Cortex of kidney (tissue), 1 donor: Measurements from ENCODE around the gene SYTL2.
"Not testable (repeated sequence)": the region's sequence is repeated elsewhere in the genome, so short reads cannot be mapped to it uniquely, and the experiment has no call there.

Experiments
- DNase-seq: peaks from one replicate; lab custom pipeline; 2025; lab: John Stamatoyannopoulos, UW

SYTL2 gene

GRCh38 chr11:85810871-85811611 lies at the start of gene SYTL2:
TSS of gene SYTL2 (minus strand) at chr11:85811141. CDS start at chr11:85757725, 53,416 bp downstream.
- DNase-seq, result peak; percentile 39

- not testable (repeated sequence) for DNase-seq
Observed at GRCh38 chr11:85859541-85859940, 48.6 kb upstream of the SYTL2 start.

GRCh38 chr11:85857098-85857497 lies 46.2 kb upstream of the SYTL2 start:
- DNase-seq, result no peak

GRCh38 chr11:85855341-85855656 lies 44.4 kb upstream of the SYTL2 start, which contains the start of gene CCDC83:
TSS of gene CCDC83 (plus strand) at chr11:85855383. CDS start at chr11:85865124, 9,741 bp downstream.
- no peak for DNase-seq

GRCh38 chr11:85854557-85855340 lies 43.8 kb upstream of the SYTL2 start:
- DNase-seq, result no peak

- DNase-seq, result no peak
Observed at GRCh38 chr11:85854212-85854556, 43.2 kb upstream of the SYTL2 start.

DNA sequence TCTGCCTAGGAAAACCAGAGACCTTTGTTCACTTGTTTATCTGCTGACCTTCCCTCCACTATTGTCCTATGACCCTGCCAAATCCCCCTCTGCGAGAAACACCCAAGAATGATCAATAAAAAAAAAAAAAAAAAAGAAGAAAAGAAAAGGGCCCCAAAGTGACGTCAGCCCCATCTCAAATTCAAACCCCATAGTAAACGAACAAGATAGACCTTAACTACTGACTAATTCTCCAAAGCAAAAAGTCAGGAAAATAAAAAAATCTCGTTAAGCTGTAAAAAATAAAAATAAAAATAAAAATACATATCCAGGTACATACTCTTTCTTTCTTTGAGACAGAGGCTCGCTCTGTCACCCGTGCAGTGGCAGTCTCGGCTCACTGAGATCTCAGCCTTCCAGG lies 42.6 kb upstream of the SYTL2 start:
- DNase-seq, result not testable (repeated sequence)

DNA sequence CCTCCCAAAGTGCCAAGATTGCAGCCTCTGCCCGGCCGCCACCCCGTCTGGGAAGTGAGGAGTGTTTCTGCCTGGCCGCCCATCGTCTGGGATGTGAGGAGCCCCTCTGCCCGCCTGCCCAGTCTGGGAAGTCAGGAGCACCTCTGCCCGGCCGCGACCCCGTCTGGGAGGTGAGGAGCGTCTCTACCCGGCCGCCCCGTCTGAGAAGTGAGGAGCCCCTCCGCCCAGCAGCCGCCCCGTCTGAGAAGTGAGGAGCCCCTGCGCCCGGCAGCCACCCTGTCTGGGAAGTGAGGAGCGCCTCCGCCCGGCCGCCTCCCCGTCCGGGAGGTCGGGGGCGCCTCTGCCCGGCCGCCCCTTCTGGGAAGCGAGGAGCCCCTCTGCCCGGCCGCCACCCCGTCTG lies 41.8 kb upstream of the SYTL2 start:
- DNase-seq, result not testable (repeated sequence)

GRCh38 chr11:85848556-85848955 lies 37.6 kb upstream of the SYTL2 start:
- DNase-seq, result no peak

DNA sequence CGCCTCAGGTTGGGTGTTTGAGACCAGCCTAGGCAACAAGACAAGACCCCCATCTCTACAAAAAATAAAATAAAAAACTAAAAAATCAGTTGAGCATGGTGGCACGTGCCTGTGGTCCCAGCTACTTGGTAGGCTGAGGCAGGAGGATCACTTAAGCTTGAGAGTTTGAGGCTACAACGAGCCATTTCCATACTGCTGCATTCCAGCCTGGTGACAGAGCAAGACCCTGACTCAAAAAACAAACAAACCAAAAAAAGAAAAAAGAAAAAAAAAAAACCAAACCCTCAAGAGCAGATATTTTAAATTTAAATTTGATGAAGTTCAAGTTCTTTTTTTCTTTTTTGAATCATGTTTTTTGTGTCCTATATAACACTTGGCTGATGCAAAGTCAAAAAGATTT lies 37.1 kb upstream of the SYTL2 start:
- DNase-seq, result no peak

GRCh38 chr11:85847436-85847835 lies 36.5 kb upstream of the SYTL2 start:
- DNase-seq, result no peak

DNA sequence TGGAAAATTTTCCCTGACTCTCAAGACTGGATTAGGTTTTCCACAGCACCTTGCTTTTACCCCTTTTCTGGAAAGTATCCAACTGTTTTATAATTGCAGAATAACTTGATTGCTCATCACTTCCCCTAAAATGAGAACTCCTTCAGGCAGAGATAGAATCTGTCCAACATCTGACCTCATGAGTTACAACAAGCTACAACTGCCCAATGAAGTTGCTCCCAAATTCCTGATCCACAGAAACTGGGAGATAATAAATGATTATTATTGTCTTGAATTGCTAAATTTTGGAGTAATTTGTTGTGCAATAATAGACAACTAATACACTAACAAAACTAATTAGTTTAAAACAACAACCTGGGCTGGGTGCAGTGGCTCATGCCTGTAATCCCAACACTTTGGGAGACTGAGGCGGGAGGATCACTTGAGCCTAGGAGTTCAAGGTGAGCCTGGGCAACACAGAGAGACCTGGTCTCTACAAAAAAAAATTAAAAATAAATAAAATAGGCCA lies 34.2 kb upstream of the SYTL2 start:
- no peak for DNase-seq

DNA sequence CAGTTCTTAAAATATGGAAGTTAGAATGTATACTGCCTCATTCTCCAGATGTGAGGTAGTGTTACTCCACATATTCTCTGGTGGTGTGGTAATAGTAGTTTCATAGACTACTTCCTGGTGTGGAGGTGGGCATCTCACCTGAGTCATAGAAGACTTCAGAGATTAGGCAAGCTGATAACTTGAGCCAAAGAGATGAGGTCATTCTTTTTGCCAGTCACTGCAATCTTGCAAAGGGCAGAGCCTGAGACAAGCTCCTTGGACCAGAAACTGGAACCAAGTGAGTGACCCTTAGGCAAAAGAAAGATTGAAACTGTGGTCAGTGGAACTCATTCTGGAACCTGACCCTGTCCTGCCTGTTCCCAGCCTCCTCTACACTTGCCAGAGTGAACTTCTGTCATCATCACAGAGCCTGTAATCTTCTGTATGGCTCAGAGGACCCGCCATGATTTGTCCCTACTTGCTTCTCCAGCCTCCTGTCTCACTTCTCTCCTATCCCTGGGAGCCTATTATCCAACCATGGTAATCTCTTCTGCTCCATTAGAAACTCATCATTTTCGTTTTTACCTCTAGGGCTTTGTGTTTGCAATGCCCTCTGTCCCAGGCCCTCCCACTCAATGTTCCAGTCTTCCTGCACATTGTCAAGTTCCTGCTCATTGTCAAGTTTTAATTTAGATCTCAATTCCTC lies 33.6 kb upstream of the SYTL2 start:
- no peak for DNase-seq

DNA sequence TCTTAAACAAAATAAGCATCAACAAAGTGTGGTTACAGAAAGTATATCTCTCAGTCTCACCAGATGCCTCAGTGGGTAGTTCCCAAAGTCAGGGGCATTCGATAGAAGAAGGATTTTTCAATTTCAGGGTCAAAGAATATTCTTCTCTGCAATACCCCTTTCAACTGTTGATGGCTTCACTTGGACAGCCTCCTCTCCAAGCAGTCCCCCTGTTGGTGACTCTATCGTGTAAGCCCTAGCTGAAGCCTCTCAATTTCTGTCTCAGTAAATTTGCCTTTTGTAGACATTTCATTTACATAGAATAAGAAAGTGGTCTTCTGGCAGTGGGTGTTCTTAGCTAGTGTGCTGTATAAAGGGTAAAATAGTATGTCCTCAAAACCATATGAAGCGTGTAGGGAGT lies 33.0 kb upstream of the SYTL2 start:
- DNase-seq, result no peak

DNA sequence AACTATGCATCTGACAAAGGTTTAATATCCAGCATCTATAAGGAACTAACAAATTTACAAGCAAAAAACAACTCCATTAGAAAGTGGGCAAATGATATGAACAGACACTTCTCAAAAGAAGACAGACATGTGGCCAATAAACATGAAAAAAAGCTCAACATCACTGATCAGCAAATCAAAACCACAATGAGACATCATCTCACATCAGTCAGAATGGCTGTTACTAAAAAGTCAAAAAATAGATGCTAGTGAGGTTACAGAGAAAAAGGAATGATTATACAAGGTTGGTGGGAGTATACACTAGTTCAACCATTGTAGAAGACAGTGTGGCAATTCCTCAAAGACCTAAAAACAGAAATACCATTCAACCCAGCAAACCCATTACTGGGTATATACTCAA lies 30.0 kb upstream of the SYTL2 start:
- DNase-seq, result not testable (repeated sequence)

DNA sequence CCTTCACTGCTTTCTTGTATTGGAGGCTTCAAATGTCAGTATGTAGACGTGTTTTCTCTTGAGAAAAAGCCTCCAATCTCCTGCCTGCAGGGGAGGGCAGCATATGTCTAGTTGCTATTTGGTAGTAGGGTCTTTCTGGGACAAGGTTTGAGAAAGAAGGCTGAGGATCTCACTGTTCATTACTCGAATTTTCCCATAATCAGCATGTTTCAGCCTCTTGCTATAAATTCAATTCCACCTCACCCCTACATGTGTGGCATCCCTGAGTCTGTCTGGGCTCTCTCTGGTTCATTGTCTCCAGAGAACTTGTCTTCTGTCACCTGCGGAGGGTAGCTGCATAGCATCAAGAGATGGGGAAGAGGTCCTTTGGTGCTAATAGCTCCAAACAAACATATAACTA lies 24.8 kb upstream of the SYTL2 start:
- no peak for DNase-seq

GRCh38 chr11:85835263-85835662 lies 24.3 kb upstream of the SYTL2 start:
- DNase-seq, result no peak

DNA sequence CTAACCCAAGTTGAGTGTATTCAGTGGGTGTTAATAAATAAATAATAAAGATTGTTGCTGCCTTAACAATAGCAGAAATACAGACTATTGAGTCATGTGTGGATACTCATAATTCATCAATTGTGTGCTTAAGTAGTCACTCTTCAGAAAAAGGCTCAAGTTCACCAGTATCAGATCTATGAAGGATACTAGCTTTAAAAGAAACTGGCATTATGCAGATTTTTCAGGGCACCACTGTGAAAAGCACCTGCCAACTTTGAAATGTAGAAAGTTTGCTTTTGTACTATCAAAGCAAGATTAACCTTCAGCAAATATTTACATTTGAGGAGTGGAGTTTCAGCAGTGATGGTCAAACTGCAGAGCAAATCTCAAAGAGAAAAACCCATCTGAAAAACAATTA lies 20.1 kb upstream of the SYTL2 start:
- no peak for DNase-seq

DNA sequence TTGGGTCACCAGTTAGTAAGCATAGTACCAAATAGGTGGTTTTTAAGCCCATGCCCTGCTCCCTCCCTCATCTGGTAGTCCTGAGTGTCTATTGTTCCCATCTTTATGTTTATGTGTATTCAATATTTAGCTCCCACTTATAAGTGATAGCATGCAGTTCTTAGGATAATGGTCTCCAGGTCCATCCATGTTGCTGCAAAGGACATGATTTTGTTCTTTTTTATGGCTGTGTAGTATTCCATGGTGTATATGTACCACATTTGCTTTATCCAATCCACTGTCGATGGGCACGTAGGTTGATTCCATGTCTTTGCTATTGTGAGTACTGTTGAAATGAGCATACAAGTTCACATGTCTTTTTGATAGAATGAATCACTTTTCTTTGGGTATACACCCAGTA lies 18.2 kb upstream of the SYTL2 start:
- DNase-seq, result no peak

DNA sequence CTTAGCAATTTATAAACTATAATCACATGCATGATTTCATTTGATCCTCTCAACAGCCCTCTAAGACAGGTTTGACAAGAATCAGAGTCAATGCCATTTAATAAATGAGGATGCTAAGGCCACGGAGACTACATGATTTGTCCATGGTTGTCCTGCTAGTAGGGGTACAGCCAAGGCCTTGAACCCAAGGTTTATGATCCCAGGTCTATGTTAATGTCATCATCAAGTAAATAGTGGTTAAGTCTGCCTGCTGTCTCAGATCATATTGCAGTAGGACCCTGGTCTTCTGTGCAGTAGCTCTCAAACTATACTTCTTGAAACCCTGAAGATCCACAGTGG lies 17.7 kb upstream of the SYTL2 start:
- no peak for DNase-seq

DNA sequence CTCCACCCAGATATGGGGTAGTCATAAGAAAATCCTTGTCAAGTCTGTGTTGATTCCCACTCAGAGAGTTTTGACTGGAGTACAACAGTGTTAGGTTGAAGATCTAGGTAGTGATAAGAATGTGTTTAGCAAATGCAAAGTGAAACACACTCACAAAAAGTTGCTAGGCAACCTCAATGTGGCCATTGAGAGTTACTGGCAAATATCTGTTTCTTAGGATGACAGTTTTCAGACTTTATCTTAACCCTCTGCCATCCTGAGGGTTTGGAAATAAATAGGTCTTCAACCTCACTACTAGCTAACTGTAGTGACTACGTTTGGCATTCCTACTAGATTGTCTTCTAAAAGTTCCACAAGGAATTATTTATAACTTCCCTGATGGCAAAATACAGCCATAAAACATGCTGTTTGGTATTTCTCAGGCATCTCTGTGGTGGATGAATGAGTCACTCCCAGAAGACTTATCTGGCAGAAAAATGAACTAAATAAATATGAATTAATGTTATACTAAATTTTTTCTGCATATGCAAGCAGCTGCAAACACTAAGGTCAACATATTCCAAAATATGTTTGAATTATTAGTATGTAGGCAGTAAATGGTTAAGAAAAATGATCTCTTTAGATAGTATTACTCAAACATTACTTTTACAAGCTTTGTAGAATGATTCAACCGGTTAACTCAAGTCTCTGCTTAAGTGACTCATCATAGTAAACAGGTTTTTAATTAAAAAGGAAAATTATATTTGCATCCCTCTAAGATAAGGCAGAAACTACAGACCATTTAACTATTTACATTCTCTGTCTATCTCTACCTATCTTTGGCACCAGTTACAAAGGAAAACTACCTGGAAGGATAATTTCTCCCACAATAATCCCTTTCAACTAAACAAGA lies 17.1 kb upstream of the SYTL2 start:
- DNase-seq, result no peak
